HepG2 (cell line): Measurements from ENCODE around the gene DELE1. TPM values are rescaled to one million over a fixed set of nuclear protein-coding genes. Genes with fewer than 3 reads are reported as not detected.

Experiments
- ATAC-seq: fragments of 200-7000 bp; cut with Tn5 transposase; 3 replicates; pipeline ENCODE4 v1.9.1; 2020; ENCODE audit warnings: mild to moderate bottlenecking, moderate library complexity
- BruUV-seq: library from RNA; stranded (reverse); fragments of 400-500 nt; replicated peaks from 2 replicates; lab custom pipeline; 2021; lab: Mats Ljungman, UMichigan
- CTCF ChIA-PET: fragments of 300-600 bp; formaldehyde crosslinking; extraction: SDS; loops from one replicate; lab custom pipeline; 2021; ENCODE audit warnings: low total read pairs, inconsistent platforms, low intra/inter-chr PET ratio; lab: Yijun Ruan, JAX
- POLR2A ChIA-PET: fragments of 350-600 bp; sonication (Branson Sonifier 250); formaldehyde crosslinking; loops from one replicate; lab custom pipeline; 2020; ENCODE audit warnings: antibody characterized with exemption, inconsistent platforms; lab: Yijun Ruan, JAX
- DNase-seq: peaks from one replicate; pipeline ENCODE4 v3.0.0-alpha.2; 2015; ENCODE audit warnings: low spot score
- FAIRE-seq: peaks from 3 replicates; lab custom pipeline; 2011; peaks lifted over from hg19 to GRCh38; lab: Jason Lieb, UNC
- H2AFZ ChIP-seq: one replicate; pipeline ENCODE4 v1.6.1; 2011; ENCODE audit warnings: low read length, inconsistent platforms
- H3K27ac ChIP-seq: fragments of 300-600 bp; 3 replicates; pipeline ENCODE4 v1.8.0; 2011; ENCODE audit warnings: mixed run types, mild to moderate bottlenecking, mixed read lengths, low read length, inconsistent platforms; ENCODE audit not compliant: insufficient read depth; ENCODE audit errors: extremely low read length
- H3K27me3 ChIP-seq, 2 experiments: fragments of 200-600 bp in 1 of 2; 2 replicates in 1 of 2; 3 replicates in 1 of 2; pipeline versions ENCODE4 v1.6.0 to v1.8.0; 2011; ENCODE audit warnings: low read length in 2 of 2, mild to moderate bottlenecking in 2 of 2, moderate library complexity in 2 of 2, inconsistent platforms in 1 of 2; ENCODE audit not compliant: insufficient read depth in 2 of 2, control insufficient read depth in 1 of 2
- H3K36me3 ChIP-seq, 2 experiments: fragments of 200-600 bp in 1 of 2; replicated peaks in 1 of 2; 2 replicates in 1 of 2; 3 replicates in 1 of 2; pipeline versions ENCODE4 v1.5.1 to v1.8.0; 2011; ENCODE audit warnings: low read length in 2 of 2, inconsistent platforms in 1 of 2; ENCODE audit not compliant: insufficient read depth in 2 of 2, control insufficient read depth in 1 of 2
- H3K4me1 ChIP-seq: 2 replicates; pipeline ENCODE4 v1.5.1; 2012; ENCODE audit warnings: low read length, inconsistent platforms; ENCODE audit not compliant: insufficient read depth
- H3K4me2 ChIP-seq: 2 replicates; pipeline ENCODE4 v1.6.0; 2011; ENCODE audit warnings: low read depth, low read length, inconsistent platforms
- H3K4me3 ChIP-seq, 3 experiments: fragments of 200-600 bp in 1 of 3; sonication (generic), shearing (Covaris generic) in 1 of 3; replicated peaks in 1 of 3; 2 replicates each; pipeline ENCODE4 v1.5.1; 2011 to 2016; ENCODE audit warnings: low read length in 3 of 3, inconsistent platforms in 2 of 3, low read depth in 2 of 3, mild to moderate bottlenecking in 2 of 3, control low read depth in 1 of 3, mixed read lengths in 1 of 3; ENCODE audit not compliant: insufficient read depth in 1 of 3
- H3K79me2 ChIP-seq: one replicate; pipeline ENCODE4 v1.6.1; 2011; ENCODE audit warnings: low read length, inconsistent platforms; ENCODE audit not compliant: insufficient read depth
- H3K9ac ChIP-seq: 2 replicates; pipeline ENCODE4 v1.6.0; 2011; ENCODE audit warnings: mild to moderate bottlenecking, low read depth, low read length, inconsistent platforms; ENCODE audit not compliant: insufficient read depth
- H3K9me3 ChIP-seq: 2 replicates; pipeline ENCODE4 v1.5.1; 2012; ENCODE audit warnings: mild to moderate bottlenecking, low read length
- H4K20me1 ChIP-seq: 2 replicates; pipeline ENCODE4 v1.6.0; 2011; ENCODE audit warnings: inconsistent platforms, mild to moderate bottlenecking, low read length, moderate library complexity; ENCODE audit not compliant: insufficient read depth
- ATF7-NPFF ChIP-seq: sonication (generic); formaldehyde crosslinking; IDR thresholded peaks from 2 replicates; pipeline ENCODE4 v1.8.1; 2023; ENCODE audit warnings: mild to moderate bottlenecking, low read depth, missing genetic modification reagents, moderate library complexity
- FOXA3 ChIP-seq: IDR thresholded peaks from 2 replicates; pipeline ENCODE4 v1.6.1; 2016; ENCODE audit warnings: missing genetic modification reagents, missing compliant biosample characterization
- FOXK1 ChIP-seq: sonication (generic); formaldehyde crosslinking; IDR thresholded peaks from 2 replicates; pipeline ENCODE4 v1.4.0; 2020; ENCODE audit warnings: low read depth, missing genetic modification reagents, borderline replicate concordance
- HIVEP1 ChIP-seq: sonication (generic); formaldehyde crosslinking; IDR thresholded peaks from 2 replicates; pipeline ENCODE4 v1.4.0; 2020; ENCODE audit warnings: mild to moderate bottlenecking, missing genetic modification reagents
- HOXA3 ChIP-seq: sonication (generic); formaldehyde crosslinking; IDR thresholded peaks from 2 replicates; pipeline ENCODE4 v1.5.0; 2020; ENCODE audit warnings: missing genetic modification reagents
- LCORL ChIP-seq, 2 experiments: fragments of 450-650 bp in 1 of 2; sonication (generic) in 1 of 2; formaldehyde crosslinking in 1 of 2; IDR thresholded peaks; 2 replicates each; pipeline versions ENCODE4 v1.5.0 to v1.6.1; 2017 to 2020; ENCODE audit warnings: antibody characterized with exemption in 1 of 2, missing genetic modification reagents in 1 of 2
- PHB2 ChIP-seq: fragments of 450-650 bp; IDR thresholded peaks from 2 replicates; pipeline ENCODE4 v1.6.1; 2018; ENCODE audit not compliant: partially characterized antibody
- ZBTB20 ChIP-seq: sonication (generic); formaldehyde crosslinking; IDR thresholded peaks from 2 replicates; pipeline ENCODE4 v1.8.1; 2023; ENCODE audit warnings: missing genetic modification reagents, low read depth, mild to moderate bottlenecking, borderline replicate concordance
- ZNF263 ChIP-seq: sonication (generic); formaldehyde crosslinking; IDR thresholded peaks from 2 replicates; pipeline ENCODE4 v1.4.0; 2020; ENCODE audit warnings: missing genetic modification reagents
- ZNF510 ChIP-seq: sonication (generic); formaldehyde crosslinking; IDR thresholded peaks from 2 replicates; pipeline ENCODE4 v1.4.0; 2020; ENCODE audit warnings: low read depth, mild to moderate bottlenecking, missing genetic modification reagents
- WGBS: methylation state at CpG from one replicate; pipeline ENCODE4 v1.1.6; 2017; ENCODE audit warnings: low lambda C conversion rate; 5-methylcytosine and 5-hydroxymethylcytosine counted together
- in situ Hi-C: cut with HindIII; loops from 2 replicates; pipeline ENCODE4 v1.10.0; 2017; ENCODE audit warnings: low pct_unique_long_range_greater_than_20kb; ENCODE audit not compliant: extremely low pct_ligation_motif_present
- intact Hi-C: fragments of 100-400 bp; cut with micrococcal nuclease; formaldehyde crosslinking; loops from one replicate; pipeline ENCODE4 v1.10.0; 2022; ENCODE audit not compliant: unreplicated experiment
- polyA plus RNA-seq, 8 experiments: library from polyadenylated mRNA; depleted of rRNA in 3 of 8; stranded (reverse) in 7 of 8; unstranded in 1 of 8; fragments of >200 nt; fragmentation: Illumina TruSeq in 4 of 8; extraction: Trizol in 4 of 8; gene quantifications; 2 replicates each; pipeline versions ENCODE4 v1.2.1 to v1.2.3, GENCODE V29; 2011 to 2016; ENCODE audit warnings: low read depth in 4 of 8, missing spikeins in 1 of 8, mixed read lengths in 1 of 8; ENCODE audit not compliant: insufficient read depth in 1 of 8
- total RNA-seq, 5 experiments: library from RNA; depleted of rRNA; stranded (reverse); fragments of >200 nt; fragmentation: Illumina TruSeq; extraction: Trizol; gene quantifications; 2 replicates each; pipeline ENCODE4 v1.2.3, GENCODE V29; 2016; ENCODE audit warnings: low read depth in 1 of 5
- TF ChIP-seq, protein P1 (sequence below): sonication (generic); formaldehyde crosslinking; IDR thresholded peaks from 2 replicates; pipeline ENCODE4 v1.4.0; 2020; ENCODE audit warnings: missing genetic modification reagents, mild to moderate bottlenecking, borderline replicate concordance
- TF ChIP-seq, protein P2 (sequence below): sonication (generic); formaldehyde crosslinking; conservative IDR thresholded peaks from 2 replicates; pipeline ENCODE4 v1.8.1; 2023; ENCODE audit warnings: missing genetic modification reagents
- TF ChIP-seq, protein P3 (sequence below): sonication (generic); formaldehyde crosslinking; IDR thresholded peaks from 2 replicates; pipeline ENCODE4 v1.5.0; 2020; ENCODE audit warnings: missing genetic modification reagents, mild to moderate bottlenecking, borderline replicate concordance
- TF ChIP-seq, protein P4 (sequence below): sonication (generic); formaldehyde crosslinking; IDR thresholded peaks from 2 replicates; pipeline ENCODE4 v1.8.0; 2022; ENCODE audit warnings: missing genetic modification reagents, mild to moderate bottlenecking, borderline replicate concordance
- TF ChIP-seq, protein P5 (sequence below): fragments of 450-650 bp; IDR thresholded peaks from 2 replicates; pipeline ENCODE4 v1.6.1; 2016

Gene DELE1
- total and polyA plus RNA-seq, 2 of the 13 experiments (the other 11 are each of a cell fraction or from before 2014, with no cell fraction given): 57.5 to 90.3 TPM

DNA sequence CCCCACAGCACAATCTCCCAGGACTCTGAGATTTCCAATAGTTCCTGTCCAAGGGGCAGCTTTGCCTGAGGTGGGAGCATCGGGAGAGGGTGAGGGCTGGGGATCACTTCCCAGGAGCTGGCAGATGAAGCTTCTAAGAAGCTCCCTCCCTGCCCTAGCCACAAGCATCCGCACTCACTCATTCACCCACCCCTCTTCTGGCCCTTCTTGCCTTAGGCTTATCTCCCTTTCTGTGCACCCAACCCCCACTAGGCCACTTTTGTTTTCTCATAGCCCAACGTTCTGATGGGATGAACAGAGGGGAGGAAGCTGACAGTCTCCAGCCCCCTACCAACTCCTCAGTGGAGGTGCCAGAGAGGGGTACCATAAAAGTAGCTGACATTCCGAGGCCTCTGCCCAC lies 41.8 kb upstream of the DELE1 start:
- Histone ChIP-seq H3K4me1 (peaks cover 32% of the 10 kb centered on the region), H3K27me3 (peaks cover 9 to 40% of the 10 kb centered on the region in 2 experiments), H3K27ac (no peak overlapping the region), H2AFZ (no peak overlapping the region), H4K20me1 (no peaks in the 10 kb centered on the region), H3K79me2 (no peaks in the 10 kb centered on the region), H3K9ac (no peak overlapping the region), H3K4me2 (no peak overlapping the region), H3K36me3 (no peaks in the 10 kb centered on the region), H3K4me3 (no peak overlapping the region)
- in situ Hi-C loops (no loop called here), intact Hi-C loops (no loop called here)
- 0% methylated on average over 3 of the region's 4 CpGs for WGBS
- DNase-seq (no peak), ATAC-seq (no peak), FAIRE-seq (no peak)
- ChIA-PET POLR2A (interaction anchor here (1.1 kb wide), 1 partner anchor 42 kb away, joined by 4 read pairs; the partner anchor contains the start of gene DELE1), CTCF (no interaction called here)
- BruUV-seq: no TSS peak
- TF ChIP-seq FOXA3 (no peak), PHB2 (no peak), ZNF263 (CRISPR knock-in tag) (no peak), ZNF510 (CRISPR knock-in tag) (no peak), HIVEP1 (CRISPR knock-in tag) (no peak), FOXK1 (CRISPR knock-in tag) (no peak), ZBTB20 (CRISPR knock-in tag) (no peak), HOXA3 (CRISPR knock-in tag) (no peak), ATF7-NPFF (CRISPR knock-in tag) (no peak), LCORL (IDR thresholded peaks at IDR 0.05) (no peak), LCORL (CRISPR knock-in tag; IDR thresholded peaks at IDR 0.05) (no peak)
- TF ChIP-seq, protein P1, sequence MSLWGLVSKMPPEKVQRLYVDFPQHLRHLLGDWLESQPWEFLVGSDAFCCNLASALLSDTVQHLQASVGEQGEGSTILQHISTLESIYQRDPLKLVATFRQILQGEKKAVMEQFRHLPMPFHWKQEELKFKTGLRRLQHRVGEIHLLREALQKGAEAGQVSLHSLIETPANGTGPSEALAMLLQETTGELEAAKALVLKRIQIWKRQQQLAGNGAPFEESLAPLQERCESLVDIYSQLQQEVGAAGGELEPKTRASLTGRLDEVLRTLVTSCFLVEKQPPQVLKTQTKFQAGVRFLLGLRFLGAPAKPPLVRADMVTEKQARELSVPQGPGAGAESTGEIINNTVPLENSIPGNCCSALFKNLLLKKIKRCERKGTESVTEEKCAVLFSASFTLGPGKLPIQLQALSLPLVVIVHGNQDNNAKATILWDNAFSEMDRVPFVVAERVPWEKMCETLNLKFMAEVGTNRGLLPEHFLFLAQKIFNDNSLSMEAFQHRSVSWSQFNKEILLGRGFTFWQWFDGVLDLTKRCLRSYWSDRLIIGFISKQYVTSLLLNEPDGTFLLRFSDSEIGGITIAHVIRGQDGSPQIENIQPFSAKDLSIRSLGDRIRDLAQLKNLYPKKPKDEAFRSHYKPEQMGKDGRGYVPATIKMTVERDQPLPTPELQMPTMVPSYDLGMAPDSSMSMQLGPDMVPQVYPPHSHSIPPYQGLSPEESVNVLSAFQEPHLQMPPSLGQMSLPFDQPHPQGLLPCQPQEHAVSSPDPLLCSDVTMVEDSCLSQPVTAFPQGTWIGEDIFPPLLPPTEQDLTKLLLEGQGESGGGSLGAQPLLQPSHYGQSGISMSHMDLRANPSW (CRISPR knock-in tag): no peak
- TF ChIP-seq, protein P2, sequence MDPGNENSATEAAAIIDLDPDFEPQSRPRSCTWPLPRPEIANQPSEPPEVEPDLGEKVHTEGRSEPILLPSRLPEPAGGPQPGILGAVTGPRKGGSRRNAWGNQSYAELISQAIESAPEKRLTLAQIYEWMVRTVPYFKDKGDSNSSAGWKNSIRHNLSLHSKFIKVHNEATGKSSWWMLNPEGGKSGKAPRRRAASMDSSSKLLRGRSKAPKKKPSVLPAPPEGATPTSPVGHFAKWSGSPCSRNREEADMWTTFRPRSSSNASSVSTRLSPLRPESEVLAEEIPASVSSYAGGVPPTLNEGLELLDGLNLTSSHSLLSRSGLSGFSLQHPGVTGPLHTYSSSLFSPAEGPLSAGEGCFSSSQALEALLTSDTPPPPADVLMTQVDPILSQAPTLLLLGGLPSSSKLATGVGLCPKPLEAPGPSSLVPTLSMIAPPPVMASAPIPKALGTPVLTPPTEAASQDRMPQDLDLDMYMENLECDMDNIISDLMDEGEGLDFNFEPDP (CRISPR knock-in tag): no peak
- TF ChIP-seq, protein P3, sequence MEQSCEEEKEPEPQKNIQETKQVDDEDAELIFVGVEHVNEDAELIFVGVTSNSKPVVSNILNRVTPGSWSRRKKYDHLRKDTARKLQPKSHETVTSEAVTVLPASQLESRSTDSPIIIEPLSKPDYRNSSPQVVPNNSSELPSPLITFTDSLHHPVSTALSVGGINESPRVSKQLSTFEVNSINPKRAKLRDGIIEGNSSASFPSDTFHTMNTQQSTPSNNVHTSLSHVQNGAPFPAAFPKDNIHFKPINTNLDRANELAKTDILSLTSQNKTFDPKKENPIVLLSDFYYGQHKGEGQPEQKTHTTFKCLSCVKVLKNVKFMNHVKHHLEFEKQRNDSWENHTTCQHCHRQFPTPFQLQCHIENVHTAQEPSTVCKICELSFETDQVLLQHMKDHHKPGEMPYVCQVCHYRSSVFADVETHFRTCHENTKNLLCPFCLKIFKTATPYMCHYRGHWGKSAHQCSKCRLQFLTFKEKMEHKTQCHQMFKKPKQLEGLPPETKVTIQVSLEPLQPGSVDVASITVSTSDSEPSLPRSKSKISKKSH: no peak
- TF ChIP-seq, protein P4, sequence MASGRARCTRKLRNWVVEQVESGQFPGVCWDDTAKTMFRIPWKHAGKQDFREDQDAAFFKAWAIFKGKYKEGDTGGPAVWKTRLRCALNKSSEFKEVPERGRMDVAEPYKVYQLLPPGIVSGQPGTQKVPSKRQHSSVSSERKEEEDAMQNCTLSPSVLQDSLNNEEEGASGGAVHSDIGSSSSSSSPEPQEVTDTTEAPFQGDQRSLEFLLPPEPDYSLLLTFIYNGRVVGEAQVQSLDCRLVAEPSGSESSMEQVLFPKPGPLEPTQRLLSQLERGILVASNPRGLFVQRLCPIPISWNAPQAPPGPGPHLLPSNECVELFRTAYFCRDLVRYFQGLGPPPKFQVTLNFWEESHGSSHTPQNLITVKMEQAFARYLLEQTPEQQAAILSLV (CRISPR knock-in tag): no peak
- TF ChIP-seq, protein P5, sequence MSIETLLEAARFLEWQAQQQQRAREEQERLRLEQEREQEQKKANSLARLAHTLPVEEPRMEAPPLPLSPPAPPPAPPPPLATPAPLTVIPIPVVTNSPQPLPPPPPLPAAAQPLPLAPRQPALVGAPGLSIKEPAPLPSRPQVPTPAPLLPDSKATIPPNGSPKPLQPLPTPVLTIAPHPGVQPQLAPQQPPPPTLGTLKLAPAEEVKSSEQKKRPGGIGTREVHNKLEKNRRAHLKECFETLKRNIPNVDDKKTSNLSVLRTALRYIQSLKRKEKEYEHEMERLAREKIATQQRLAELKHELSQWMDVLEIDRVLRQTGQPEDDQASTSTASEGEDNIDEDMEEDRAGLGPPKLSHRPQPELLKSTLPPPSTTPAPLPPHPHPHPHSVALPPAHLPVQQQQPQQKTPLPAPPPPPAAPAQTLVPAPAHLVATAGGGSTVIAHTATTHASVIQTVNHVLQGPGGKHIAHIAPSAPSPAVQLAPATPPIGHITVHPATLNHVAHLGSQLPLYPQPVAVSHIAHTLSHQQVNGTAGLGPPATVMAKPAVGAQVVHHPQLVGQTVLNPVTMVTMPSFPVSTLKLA: no peak
- TF ChIP-seq, all 625 proteins: peak for 0
- no peaks in the 10 kb centered on the region for H3K9me3 ChIP-seq
